Breast epithelium (tissue), 3 donors: ENCODE measurements around the gene PCBP3.

ENCODE experiments used
- POLR2A ChIP-seq: fragments of 450-650 bp; IDR thresholded peaks from one replicate; pipeline ENCODE4 v1.6.1; 2016; ENCODE audit warnings: antibody characterized with exemption, mild to moderate bottlenecking, moderate library complexity
- POLR2AphosphoS5 ChIP-seq, 3 donors: sonication (generic); formaldehyde crosslinking; IDR thresholded peaks; one replicate each; pipeline ENCODE4 v1.6.1; 2017; ENCODE audit warnings: antibody characterized with exemption in 3 of 3
- TF ChIP-seq, protein P1 (sequence below), 3 donors: fragments of 450-650 bp; IDR thresholded peaks; one replicate each; pipeline ENCODE4 v1.5.1; 2016 to 2017; ENCODE audit warnings: antibody characterized with exemption in 3 of 3, mild to moderate bottlenecking in 3 of 3, moderate library complexity in 3 of 3

DNA sequence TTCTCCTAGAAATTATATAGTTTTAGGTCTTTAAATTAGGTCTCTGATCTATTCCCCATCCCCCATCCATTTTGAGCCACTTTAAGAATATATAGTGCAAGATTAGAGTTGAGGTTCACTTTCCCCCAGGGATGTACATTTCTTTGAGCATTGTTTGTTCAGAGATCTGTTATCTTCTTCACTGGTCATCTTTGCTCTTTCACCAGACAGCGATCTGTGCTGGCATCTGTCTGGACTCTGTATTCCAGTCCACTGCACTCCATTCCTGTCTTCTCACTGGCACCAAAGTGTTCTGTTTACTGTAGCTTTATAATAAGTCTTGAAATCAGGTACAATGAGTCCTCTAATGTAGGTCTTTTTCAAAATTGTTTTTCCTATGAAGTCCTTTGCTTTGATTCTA lies 112.5 kb downstream of the PCBP3 start:
- TF ChIP-seq POLR2A (no peak), POLR2AphosphoS5 (IDR thresholded peaks at IDR 0.05) (no peak)
- TF ChIP-seq, protein P1, sequence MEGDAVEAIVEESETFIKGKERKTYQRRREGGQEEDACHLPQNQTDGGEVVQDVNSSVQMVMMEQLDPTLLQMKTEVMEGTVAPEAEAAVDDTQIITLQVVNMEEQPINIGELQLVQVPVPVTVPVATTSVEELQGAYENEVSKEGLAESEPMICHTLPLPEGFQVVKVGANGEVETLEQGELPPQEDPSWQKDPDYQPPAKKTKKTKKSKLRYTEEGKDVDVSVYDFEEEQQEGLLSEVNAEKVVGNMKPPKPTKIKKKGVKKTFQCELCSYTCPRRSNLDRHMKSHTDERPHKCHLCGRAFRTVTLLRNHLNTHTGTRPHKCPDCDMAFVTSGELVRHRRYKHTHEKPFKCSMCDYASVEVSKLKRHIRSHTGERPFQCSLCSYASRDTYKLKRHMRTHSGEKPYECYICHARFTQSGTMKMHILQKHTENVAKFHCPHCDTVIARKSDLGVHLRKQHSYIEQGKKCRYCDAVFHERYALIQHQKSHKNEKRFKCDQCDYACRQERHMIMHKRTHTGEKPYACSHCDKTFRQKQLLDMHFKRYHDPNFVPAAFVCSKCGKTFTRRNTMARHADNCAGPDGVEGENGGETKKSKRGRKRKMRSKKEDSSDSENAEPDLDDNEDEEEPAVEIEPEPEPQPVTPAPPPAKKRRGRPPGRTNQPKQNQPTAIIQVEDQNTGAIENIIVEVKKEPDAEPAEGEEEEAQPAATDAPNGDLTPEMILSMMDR (IDR thresholded peaks at IDR 0.05): no peak
